K562 (cell line): Measurements from ENCODE around the gene CAST. TPM values are rescaled to one million over a fixed set of nuclear protein-coding genes. Genes with fewer than 3 reads are reported as not detected.

Experiments used
- REST ChIP-seq, 2 experiments: fragments of 450-650 bp; formaldehyde crosslinking in 1 of 2; IDR thresholded peaks; 2 replicates each; pipeline versions ENCODE4 v1.4.0 to v1.6.1; 2014 to 2020; ENCODE audit warnings: mild to moderate bottlenecking in 2 of 2, borderline replicate concordance in 1 of 2, low read depth in 1 of 2
- ZNF146 ChIP-seq: IDR thresholded peaks from one replicate; pipeline ENCODE4 v1.6.1; 2018; ENCODE audit warnings: missing compliant biosample characterization; ENCODE audit not compliant: unreplicated experiment
- ZNF212 ChIP-seq: fragments of 450-650 bp; formaldehyde crosslinking; IDR thresholded peaks from 2 replicates; pipeline ENCODE4 v1.4.0; 2020; ENCODE audit warnings: mild to moderate bottlenecking
- polyA plus RNA-seq, 8 experiments: library from polyadenylated mRNA; depleted of rRNA in 4 of 8; stranded (reverse) in 5 of 8; unstranded in 3 of 8; fragments of >200 nt; fragmentation: Nextera tagmentation in 2 of 8; fragmentation: Illumina TruSeq in 1 of 8; extraction: Ambion mirVana in 2 of 8; extraction: Trizol in 1 of 8; gene quantifications; 2 replicates each; pipeline versions ENCODE4 v1.2.1 to v1.2.3, GENCODE V29; 2011 to 2014; ENCODE audit warnings: inconsistent platforms in 1 of 8, missing spikeins in 1 of 8
- total RNA-seq, 7 experiments: library from RNA; depleted of rRNA in 6 of 7; stranded (reverse); fragments of >200 nt in 6 of 7; fragmentation: Illumina TruSeq in 2 of 7; extraction: Trizol in 2 of 7; gene quantifications; 2 replicates each; pipeline versions ENCODE4 v1.2.1 to v1.2.3, GENCODE V29; 2011 to 2021; ENCODE audit warnings: low replicate concordance in 1 of 7
- TF ChIP-seq, protein P1 (sequence below): fragments of 250-450 bp; sonication (Bioruptor Pico); IDR thresholded peaks from 2 replicates; pipeline ENCODE4 v1.5.0; 2022; ENCODE audit warnings: mild to moderate bottlenecking

The CAST gene
- total and polyA plus RNA-seq, 9 of the 15 experiments (the other 6 are each of a cell fraction or from before 2014, with no cell fraction given): 55.5 to 136 (median 86.1) TPM

GRCh38 chr5:96624596-96624995 lies 37.6 kb upstream of the CAST start (continued):
- TF ChIP-seq REST (IDR thresholded peaks at IDR 0.05; ENCODE audit: borderline replicate concordance) (no peak), REST (CRISPR knock-in tag; IDR thresholded peaks at IDR 0.05; ENCODE audit: low read depth) (no peak), ZNF212 (no peak), ZNF146 (CRISPR knock-in tag) (no peak)
- TF ChIP-seq, protein P1, sequence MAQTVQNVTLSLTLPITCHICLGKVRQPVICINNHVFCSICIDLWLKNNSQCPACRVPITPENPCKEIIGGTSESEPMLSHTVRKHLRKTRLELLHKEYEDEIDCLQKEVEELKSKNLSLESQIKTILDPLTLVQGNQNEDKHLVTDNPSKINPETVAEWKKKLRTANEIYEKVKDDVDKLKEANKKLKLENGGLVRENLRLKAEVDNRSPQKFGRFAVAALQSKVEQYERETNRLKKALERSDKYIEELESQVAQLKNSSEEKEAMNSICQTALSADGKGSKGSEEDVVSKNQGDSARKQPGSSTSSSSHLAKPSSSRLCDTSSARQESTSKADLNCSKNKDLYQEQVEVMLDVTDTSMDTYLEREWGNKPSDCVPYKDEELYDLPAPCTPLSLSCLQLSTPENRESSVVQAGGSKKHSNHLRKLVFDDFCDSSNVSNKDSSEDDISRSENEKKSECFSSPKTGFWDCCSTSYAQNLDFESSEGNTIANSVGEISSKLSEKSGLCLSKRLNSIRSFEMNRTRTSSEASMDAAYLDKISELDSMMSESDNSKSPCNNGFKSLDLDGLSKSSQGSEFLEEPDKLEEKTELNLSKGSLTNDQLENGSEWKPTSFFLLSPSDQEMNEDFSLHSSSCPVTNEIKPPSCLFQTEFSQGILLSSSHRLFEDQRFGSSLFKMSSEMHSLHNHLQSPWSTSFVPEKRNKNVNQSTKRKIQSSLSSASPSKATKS (CRISPR knock-in tag): no peak
